ENCODE data around the gene CRYBB2.
"Not testable (repeated sequence)": the region's sequence is repeated elsewhere in the genome, so short reads cannot be mapped to it uniquely, and the experiment has no call there.

Gene CRYBB2

GRCh38 chr22:25200967-25201366 lies 18.5 kb upstream of the CRYBB2 start:
- no peak for DNase-seq

DNA sequence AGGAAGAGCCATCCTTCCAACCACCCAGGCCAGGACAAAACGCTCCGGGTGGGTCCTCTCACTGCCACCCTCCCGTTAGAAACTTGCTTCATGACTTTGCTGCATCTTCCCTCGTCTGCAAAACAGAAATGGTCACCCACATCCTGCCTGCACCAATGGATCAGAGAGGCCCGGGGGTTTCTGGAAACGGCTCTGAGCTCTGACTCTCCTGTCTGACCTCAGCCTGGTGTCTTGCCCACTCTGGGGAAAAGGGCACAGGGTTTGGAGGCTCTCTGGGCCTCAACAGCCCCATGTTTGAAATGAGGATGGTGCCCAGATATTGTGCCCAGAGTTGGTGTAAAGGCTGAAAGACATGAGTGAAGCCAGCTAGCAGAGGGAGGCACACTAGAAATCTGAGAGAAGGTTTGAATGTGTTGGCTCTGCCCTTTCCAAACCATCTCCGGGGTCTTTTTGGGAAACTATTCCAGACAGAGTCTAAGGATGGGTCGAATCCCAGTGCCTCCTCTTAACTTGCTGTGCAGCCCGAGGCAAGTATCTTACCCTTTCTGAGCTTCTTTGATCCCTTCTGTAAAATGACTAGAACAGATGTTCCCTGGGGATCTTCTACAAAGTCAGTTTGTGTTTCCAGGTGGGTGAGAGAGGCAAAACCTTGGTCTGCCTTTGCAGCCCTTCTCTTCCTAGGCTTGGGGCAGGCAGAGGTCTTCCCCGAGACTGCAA lies 17.7 kb upstream of the CRYBB2 start:
- DNase-seq: no peak

DNA sequence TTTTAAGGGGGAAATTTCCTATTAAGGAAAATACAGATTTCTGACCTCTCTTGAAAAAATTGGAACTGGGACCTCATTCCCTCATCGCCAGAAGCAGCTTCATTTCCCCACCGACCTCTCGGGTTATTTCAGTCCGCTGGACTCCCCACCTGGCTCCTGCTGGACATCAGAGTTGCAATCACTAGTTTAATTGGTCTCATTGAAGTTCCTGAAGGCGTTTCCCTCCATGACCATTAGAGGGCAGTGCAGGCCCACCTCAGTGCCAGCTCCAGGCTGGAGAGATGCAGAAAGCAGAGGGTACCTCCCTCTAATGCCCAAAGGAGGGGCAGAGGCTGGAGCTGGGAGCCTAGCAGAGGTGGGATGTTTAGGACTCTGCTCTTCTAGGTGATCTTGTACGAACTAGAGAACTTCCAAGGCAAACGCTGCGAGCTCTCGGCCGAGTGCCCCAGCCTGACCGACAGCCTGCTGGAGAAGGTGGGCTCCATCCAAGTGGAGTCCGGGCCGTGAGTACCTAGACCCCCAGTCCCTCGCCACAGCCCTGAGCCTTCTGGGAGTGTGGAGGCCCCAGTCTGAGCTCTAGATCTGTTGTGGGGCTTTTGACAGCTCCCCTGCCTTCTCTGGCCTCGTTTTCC lies 17.0 kb upstream of the CRYBB2 start:
- peak; percentile 51 for DNase-seq

DNA sequence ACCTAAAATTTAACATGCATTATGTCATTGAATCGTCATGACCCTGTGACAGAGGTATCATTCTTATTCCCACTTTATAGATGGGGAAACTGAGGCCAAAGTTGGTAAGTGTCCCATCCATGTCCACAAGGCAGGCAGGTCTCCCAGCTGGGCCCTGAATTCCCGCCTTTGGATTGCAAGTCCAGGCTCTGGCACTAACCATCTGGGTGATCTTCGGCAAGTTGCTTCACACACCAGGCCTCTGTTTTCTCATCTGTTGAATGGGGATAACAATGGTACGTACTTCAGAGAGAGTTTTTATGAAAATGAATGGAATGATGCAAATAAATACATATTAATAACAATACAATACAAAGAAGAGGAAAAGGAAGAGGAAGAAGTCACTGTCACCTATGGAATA lies 16.4 kb upstream of the CRYBB2 start:
- no peak for DNase-seq

DNA sequence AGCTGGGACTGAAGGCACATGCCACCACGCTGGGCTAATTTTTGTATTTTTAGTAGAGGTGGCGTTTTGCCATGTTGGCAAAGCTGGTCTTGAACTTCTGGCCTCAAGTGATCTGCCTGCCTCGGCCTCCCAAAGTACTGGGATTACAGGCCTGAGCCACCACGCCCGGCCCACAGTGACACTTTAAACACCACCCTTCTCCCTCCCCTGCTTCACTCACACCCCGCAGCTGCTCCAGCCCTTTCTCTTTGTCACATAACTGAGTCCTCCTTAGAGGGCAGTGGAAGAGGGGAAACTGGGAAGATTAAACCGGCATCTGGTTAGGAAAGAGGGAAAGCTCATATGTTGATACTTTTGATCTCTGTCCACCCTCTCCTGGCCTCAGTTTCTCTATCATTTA lies 14.9 kb upstream of the CRYBB2 start:
- not testable (repeated sequence) for DNase-seq

DNA sequence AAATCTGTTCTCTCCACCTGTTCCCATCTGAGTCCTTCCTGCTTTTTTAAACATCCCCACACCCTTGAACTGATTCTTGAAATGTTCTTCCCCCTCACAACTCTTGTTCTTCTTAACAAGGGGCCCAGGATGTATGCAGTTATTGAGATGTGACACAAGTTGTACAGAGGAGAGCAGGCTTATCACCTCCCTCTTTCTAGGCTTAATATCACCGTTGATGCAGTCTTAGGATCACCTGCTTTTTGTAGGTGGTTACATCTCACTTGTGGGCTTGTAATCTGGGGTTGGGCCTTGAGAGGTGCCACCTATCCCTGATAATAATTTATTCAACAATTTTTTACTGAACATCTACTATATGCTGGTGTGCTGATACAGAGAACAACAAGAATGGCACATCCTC lies 13.6 kb upstream of the CRYBB2 start:
- no peak for DNase-seq

GRCh38 chr22:25206998-25207397 lies 12.4 kb upstream of the CRYBB2 start:
- no peak for DNase-seq

DNA sequence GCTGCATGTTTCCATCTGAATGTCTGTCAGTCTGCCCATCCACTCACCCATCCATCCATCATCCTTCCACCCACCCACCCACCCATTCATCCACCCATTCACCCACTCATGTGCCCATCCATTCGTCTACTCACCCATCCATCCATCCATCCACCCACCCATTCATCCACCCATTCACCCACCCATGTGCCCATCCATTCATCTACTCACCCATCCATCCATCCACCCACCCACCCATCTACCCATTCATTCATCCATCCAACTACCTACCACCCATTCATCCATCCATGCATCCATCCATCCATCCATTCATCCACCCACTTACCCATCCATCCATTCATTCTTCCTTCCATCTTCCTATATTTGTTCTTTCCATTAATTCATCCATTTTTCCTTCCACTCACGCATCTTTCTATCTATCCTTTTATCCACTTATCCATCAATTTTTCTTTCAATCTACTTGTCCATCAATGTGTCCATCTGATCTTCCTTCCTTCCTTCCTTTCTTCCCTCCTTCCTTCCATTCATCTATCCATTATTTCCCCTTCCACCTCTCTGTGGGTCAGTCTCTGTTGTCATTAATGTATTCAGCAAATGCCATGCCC lies 11.8 kb upstream of the CRYBB2 start:
- no peak for DNase-seq

DNA sequence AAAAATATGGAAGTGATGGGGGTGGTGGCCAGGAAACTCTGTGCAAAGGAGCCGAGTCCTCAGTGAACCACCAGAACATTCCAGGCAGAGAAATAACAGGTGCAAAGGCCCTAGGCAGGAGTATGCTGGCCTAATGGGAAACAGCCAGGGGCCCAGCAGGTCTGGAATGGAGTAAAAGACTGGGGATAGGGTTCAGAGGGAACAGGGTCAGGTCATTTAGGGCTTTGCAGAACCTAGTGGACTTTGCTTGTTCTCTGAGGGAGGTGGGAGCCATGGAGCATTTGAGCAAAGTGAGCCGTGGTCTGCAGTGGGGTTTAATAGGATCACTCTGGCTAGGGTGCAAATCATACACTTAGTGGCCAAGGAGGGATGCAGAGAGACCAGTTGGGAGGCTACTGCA lies 11.1 kb upstream of the CRYBB2 start:
- DNase-seq: no peak

DNA sequence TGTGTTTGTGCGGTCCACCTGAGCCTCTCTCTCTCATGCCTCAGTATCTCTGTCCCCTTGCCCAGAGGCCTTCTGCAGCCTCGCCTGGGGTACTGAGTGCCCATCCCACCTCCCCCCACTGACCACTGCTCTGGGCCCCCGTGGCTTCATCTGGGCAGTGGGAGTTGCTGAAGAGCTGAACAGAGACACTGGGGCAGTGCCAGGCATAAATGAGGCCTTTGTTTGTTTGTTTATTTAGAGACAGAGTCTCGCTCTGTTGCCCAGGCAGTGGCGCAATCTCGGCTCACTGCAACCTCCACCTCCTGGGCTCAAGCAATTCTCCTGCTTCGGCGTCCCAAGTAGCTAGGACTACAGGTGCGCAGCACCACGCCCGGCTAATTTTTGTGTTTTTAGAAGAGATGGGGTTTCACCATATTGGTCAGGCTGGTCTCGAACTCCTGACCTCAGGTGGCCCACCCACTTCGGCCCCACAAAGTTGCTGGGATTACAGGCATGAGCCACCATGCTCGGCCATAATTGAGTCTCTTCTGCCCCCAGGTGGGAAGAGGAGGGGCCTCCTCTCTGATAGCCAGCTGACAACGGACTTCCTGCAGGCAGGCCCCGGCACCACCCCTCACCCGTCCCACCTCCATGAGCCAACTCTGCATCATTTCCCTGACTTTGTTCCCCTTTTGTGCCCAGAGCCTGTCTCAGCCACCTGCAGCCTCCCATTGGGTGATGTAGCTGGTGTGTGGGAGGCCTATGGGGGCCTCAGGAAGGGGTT lies 10.5 kb upstream of the CRYBB2 start:
- no peak for DNase-seq

GRCh38 chr22:25210793-25211192 lies 8.6 kb upstream of the CRYBB2 start:
- DNase-seq: no peak

DNA sequence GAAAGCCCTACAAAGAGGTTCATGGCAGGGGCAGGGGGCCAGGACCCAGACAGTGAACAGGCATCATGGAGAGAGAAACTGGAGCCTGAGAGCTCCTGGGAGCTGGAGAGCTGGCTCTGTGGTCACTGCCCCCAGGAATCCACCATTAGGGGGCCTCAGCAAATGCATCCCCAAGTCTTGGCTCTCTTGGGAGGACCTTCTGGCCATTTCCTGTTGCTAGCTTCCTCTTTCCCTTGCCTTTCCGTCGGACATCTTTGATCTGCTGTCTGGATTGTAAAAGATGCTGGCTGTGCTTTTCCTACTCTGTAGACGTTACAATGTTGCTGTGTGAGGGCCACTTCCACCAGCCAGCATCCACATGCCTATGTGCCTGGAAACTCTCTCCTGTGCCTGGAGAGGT lies 7.1 kb upstream of the CRYBB2 start:
- no peak for DNase-seq

DNA sequence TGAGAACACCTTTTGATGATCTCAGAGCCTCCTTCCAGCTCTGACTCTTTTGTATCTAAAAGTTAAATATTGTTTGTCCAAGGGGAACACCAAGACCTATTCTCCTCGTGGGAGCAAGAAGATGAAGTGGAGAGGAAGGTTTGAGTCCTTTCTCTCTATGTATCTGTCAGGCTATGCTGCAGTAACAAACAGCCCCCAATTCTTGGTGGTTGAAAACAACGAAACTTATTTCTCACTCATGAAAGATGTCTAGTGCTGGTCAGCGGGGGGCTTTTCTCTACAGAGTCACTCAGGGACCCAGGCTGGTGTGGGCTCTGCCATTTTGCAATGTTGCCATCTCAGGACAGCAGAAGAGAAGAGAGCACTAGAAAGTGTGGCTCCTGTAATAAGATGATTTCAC lies 6.2 kb upstream of the CRYBB2 start:
- DNase-seq: no peak

GRCh38 chr22:25216230-25216629 lies 3.2 kb upstream of the CRYBB2 start:
- DNase-seq: no peak

- DNase-seq: no peak
These were observed 556 bp downstream of the CRYBB2 start for GRCh38 chr22:25219948-25220442.

DNA sequence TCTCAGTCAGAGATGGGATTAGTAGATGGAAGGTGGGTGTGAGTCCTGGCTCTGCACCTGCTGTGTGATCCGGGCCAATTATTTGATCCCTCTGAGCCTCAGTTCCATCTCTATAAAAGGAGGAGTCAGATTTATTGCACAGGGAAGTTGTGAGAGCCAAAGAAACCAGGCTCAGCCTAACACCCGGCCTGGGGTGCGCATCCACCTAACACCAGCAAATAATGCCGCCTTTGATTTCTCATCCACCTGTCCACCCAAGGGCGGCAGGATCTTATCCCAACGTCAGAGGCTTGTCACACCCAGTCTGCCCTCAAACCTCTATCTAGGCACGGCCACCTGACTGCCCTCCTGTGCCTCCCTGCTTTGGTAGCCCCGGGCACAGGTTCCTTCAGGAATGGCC lies 2.4 kb downstream of the CRYBB2 start:
- DNase-seq: no peak

DNA sequence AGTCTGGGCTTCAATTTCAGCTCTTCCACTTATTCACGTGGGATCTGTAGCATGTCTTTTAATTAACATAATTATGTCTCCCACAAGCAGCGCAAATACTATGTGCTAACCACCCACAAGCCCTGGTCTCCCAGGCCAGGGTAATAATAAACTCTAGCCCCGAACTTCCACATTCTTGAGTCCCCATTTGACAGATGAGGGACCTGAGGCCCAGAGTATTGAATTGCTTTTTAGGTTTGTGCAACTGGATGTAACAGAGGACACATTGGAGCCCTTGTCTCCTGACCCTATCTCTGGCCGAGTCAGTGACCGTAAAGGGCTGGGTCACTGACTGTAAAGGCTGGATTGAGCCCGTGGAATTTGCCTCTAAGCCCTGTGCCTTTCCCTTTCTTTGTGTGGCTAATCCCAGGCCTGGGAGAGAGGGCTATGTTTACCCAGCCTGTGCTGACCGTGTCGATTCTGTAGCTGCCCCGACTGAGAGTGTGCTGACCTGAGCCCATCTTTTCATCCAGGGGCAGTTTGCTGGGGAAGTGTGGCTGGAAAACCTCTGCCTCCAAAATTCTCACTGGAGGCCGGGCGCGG lies 3.9 kb downstream of the CRYBB2 start:
- DNase-seq: no peak

GRCh38 chr22:25228822-25229221 lies 9.4 kb downstream of the CRYBB2 start:
- no peak for DNase-seq

GRCh38 chr22:25230760-25231159 lies 11.3 kb downstream of the CRYBB2 start:
- not testable (repeated sequence) for DNase-seq

GRCh38 chr22:25232301-25232700 lies 12.9 kb downstream of the CRYBB2 start:
- DNase-seq: no peak

- DNase-seq: not testable (repeated sequence)
These were observed 14.3 kb downstream of the CRYBB2 start for GRCh38 chr22:25233706-25234105.

GRCh38 chr22:25235547-25236290 lies 16.3 kb downstream of the CRYBB2 start:
- peak; percentile 50 for DNase-seq

All from activated gamma-delta T cell treated with Interleukin-2 at 50 U/mL for 16 hours (primary cell).